ENCODE measurements around the gene NLRP11. TPM values are rescaled to one million over a fixed set of nuclear protein-coding genes. Genes with fewer than 3 reads are reported as not detected.
A peak's percentile ranks its signal among the peaks of the same experiment; 100 is the strongest.

NLRP11 gene
- under 1 TPM; 0.13 to 0.19 (median 0.15) TPM for polyA plus RNA-seq (ENCODE audit: insufficient read length in 3 of 3)

DNA sequence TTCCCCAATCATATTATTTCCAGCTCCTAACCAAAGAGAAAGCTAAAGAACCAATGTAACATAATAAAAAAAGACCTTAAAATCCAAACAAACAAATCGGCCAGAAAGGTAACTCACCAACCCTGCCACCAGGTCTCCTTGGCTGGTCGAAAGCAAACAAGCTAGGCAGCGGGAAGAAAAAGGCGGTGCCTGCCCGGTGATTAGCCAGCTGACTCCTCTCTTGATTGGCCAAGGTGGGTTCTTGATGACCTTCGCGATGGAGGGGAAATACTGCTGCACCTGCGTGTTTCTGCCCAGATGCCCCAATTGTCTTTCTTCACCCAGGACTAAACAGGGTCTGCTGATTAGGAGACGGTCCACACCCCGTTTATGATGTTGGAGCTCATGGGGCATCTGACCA, at the start of gene NLRP11:
TSS of gene NLRP11 (minus strand) at position 154 of the 400 bp plus-strand sequence. CDS start 13,825 bp downstream, outside the sequence.
- no peak for DNase-seq (ENCODE audit: low read depth in 3 of 3, low spot score in 2 of 3)

DNA sequence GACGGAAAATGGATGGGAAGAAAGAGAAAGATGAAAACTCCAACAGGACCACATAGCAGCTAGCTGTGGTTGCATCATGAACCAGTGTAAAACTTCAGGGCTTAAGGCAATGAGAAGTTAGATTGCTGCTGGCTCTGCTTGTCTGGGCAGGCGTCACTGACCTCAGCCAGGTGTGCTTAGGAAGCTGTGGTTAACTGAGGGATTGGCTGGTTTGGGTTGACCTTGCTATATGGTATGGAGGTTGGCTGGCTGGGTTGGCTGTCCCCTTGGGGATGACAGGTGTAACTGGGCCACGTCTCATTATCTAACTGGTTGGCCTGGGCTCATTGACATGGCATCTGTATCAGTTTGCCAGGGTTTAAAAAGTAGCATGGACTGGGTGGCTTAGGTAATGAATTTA, 45.4 kb upstream of the NLRP11 start:
- no peak for DNase-seq (ENCODE audit: low read depth in 3 of 3, low spot score in 2 of 3)

DNA sequence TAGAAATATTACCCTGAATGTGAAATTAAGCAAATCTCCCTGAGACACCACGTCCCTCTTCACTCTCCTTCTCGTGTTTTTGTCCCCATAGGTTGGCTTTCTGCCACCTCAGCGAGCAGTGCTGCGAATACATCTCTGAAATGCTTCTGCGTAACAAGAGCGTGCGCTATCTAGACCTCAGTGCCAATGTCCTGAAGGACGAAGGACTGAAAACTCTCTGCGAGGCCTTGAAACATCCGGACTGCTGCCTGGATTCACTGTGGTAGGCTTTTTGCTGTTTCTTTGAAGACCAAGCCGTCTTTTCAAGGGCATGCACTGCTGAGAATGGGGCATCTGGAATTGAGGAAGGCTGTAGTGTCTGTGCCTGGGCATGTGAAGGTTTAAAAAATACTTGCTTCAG, 38.9 kb upstream of the NLRP11 start:
- no peak for DNase-seq (ENCODE audit: low read depth in 3 of 3, low spot score in 2 of 3)

DNA sequence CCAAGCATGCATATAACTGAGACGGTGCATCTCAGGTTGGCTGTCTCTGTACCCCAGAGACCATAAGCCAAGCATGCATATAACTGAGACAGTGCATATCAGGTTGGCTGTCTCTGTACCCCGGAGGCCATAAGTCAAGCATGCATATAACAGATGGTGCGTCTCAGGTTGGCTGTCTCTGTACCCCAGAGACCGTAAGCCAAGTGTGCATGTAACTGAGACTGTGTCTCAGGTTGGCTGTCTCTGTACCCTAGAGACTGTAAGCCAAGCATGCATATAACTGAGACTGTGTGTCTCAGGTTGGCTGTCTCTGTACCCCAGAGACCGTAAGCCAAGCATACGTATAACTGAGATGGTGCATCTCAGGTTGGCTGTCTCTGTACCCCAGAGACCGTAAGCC, 35.3 kb upstream of the NLRP11 start:
- no peak for DNase-seq (ENCODE audit: low read depth in 3 of 3, low spot score in 2 of 3)

DNA sequence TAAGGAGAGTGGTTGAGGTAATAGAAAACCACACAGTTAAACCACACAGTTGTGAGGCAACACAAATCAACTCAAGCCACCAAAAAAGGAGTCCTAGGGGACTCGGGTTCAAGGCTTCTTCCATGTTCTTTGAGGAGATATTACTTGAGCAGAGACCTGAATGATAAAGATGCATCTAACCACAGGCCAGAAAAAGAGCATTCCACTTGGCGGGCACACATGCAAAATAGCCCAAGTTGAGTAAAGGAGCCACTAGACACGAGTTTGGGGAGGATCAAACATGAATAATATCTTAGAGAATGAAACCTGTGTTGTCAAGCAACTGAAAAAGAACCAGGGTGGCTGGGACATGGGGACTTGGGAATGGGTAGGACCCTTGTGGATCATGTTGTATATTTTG, 34.7 kb upstream of the NLRP11 start:
- no peak for DNase-seq (ENCODE audit: low read depth in 3 of 3, low spot score in 2 of 3)

DNA sequence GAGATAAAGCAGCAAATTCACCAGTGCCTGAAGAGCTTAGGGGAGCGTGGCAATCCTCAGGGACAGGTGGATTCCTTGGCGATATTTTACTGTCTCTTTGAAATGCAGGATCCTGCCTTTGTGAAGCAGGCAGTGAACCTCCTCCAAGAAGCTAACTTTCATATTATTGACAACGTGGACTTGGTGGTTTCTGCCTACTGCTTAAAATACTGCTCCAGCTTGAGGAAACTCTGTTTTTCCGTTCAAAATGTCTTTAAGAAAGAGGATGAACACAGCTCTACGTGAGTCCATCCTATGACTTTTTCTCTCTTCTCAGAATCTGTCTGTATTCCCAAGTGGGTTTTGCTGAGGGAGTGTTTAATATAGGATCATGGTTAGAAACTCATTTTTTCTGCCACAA, 27.2 kb upstream of the NLRP11 start:
- no peak for DNase-seq (ENCODE audit: low read depth in 3 of 3, low spot score in 2 of 3)

DNA sequence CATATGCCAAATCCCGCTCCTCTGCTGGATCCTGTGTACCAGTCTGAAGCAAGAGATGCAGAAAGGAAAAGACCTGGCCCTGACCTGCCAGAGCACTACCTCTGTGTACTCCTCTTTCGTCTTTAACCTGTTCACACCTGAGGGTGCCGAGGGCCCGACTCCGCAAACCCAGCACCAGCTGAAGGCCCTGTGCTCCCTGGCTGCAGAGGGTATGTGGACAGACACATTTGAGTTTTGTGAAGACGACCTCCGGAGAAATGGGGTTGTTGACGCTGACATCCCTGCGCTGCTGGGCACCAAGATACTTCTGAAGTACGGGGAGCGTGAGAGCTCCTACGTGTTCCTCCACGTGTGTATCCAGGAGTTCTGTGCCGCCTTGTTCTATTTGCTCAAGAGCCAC, 26.6 kb upstream of the NLRP11 start:
- DNase-seq (ENCODE audit: low read depth in 3 of 3, low spot score in 2 of 3) = no peak

DNA sequence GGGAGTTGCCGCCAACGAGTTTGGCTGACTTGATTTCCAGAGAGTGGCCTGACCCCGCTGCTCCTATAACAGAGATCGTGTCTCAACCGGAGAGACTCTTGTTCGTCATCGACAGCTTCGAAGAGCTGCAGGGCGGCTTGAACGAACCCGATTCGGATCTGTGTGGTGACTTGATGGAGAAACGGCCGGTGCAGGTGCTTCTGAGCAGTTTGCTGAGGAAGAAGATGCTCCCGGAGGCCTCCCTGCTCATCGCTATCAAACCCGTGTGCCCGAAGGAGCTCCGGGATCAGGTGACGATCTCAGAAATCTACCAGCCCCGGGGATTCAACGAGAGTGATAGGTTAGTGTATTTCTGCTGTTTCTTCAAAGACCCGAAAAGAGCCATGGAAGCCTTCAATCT, 26.2 kb upstream of the NLRP11 start:
- DNase-seq (ENCODE audit: low read depth in 3 of 3, low spot score in 2 of 3) = no peak

DNA sequence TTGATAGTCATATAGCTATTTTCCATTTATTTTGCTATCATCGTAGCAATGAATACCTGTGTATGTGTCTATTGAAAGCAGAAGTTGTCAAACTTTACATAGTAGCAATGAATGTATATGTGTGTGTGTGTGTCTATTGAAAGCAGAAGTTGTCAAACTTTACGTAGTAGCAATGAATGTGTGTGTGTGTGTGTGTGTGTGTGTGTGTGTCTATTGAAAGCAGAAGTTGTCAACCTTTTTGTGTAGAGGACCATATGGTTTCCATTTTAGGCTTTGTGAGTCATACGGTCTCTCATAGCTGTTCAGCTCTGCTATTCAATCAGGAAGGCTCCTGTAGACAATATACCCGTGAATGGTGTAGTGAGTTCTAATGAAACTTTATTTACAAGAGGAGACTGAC, 25.4 kb upstream of the NLRP11 start:
- DNase-seq (ENCODE audit: low read depth in 3 of 3, low spot score in 2 of 3) = no peak

DNA sequence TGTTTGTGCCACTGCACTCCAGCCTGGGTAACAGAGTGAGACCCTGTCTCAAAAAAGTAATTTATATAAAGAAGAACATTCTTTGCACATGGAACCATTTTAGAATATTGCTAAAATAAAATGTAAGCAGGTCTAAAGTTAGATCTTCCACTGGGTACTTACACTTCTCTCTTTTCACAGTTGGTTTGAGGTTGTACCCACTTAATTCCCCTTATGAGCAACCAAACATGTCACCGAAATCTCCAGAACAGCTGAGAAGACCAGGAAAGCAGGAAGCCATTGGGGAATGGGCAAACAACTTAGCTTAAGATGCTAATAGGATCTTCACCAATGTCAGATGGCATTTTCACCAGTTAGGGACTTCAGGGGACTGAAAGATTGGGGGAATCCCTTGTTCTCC, 23.4 kb upstream of the NLRP11 start:
- no peak for DNase-seq (ENCODE audit: low read depth in 3 of 3, low spot score in 2 of 3)

DNA sequence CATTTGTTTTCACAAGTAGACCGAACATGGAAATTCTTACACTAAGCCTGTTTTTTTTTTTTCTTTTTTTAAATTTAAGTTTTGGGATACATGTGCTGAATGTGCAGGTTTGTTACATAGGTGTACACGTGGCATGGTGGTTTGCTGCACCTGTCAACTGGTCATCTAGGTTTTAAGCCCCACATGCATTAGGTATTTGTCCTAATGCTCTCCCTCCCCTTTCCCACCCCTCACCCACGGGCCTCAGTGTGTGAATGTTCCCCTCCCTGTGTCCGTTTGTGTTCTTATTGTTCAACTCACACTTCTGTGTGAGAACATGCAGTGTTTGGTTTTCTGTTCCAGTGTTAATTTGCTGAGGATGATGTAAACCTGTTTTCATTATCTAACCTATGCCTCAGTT, 7.1 kb upstream of the NLRP11 start:
- no peak for DNase-seq (ENCODE audit: low read depth in 3 of 3, low spot score in 2 of 3)

DNA sequence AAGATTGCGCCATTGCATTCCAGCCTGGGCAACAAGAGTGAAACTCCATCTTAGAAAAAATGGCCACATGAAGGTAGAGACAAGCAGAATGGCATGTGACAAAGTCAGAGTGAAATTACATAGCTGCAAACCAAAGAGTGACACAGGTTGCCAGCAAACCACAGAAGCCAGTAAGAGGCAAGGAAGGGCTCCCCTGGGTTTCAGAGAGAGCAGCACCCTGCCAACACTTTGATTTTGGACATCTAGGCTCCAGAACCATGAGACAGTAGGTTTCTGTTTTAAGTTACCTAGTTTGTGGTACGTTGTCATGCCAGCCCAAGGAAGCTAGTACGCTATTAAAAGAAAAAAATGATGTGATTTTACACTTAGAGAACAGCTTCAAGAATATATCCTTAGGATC, 6.5 kb upstream of the NLRP11 start:
- no peak for DNase-seq (ENCODE audit: low read depth in 3 of 3, low spot score in 2 of 3)

DNA sequence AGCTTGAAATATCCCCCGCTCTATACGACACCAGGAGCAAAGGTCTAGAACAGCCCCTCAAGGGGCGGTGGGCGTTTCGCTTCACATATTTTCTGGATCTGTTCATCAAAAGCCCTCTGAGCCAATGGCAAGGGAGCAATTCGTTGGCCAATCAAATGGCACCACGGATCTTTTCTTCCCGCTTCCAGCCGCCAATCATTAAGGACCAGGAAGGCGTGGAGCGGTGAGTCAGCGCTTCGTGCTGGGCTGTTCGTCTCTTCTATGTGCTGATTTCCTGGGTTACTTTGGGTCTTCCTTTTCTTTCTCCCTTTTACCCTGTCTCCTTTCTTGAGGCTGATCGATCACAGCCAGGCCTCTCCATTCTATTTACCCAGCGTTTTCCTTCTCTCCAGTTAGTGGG, 4.5 kb upstream of the NLRP11 start, which contains the start of gene NLRP4:
TSS of gene NLRP4 (plus strand) at position 201 of the 400 bp plus-strand sequence. CDS start 15,541 bp downstream, outside the sequence.
- DNase-seq (ENCODE audit: low read depth in 3 of 3, low spot score in 2 of 3) = no peak

DNA sequence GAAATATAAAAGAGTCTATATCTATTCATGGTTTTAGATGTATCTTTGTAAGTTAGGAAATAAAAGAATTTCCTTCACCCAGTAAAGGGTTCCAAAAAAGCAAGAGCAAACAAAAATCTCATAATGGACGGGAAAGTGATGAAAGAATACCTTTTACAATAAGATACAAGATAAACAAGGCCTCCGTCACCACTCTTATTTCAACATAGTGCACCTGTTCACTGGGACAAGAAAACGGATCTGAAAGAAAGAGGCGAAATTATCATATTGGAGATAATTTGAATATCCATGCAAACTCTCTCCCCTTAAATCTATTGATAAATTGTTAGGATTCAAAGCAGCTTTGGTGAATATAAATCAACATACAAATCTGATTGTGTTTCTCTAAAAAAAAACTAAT, 877 bp upstream of the NLRP11 start:
- DNase-seq (ENCODE audit: low read depth in 3 of 3, low spot score in 2 of 3) = no peak

DNA sequence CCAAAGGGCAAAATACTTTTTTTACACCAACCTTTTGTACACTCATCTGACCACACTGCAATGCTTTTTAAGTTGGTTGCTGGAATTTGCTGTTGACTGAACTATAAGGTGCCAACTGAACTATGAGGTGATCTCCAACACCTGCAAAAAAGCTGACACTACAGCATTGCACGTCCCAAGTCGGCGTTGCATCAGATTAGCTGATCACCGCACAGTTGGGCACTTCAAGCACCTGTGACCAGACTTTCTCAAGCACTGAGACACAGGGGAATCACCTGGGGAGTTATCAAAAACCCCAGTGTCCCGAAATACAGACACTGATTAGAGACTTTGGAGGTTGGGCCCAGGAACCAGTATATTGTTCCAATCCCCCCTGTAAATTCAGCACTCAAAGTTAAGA, 1.1 kb downstream of the NLRP11 start:
- DNase-seq (ENCODE audit: low read depth in 3 of 3, low spot score in 2 of 3) = no peak

DNA sequence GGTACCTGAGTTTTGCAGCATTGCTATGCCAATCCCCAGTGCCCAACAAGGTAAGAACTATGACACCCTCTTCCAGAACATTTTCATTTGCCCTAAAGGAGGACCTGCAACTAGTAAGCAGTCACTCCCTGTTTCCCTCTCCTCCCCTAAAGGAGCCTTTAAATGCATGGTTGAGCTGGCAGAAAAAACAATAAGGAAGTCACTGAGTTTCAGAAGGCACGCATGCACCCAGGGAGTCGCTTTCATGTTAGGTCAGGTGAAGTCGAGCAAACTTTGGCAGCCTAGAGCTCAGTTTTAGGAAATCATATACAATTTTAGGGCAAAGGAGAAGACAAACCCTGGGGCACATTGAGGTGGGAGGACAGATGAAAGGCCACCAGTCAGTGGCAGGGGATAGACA, 11.8 kb downstream of the NLRP11 start:
- DNase-seq (ENCODE audit: low read depth in 3 of 3, low spot score in 2 of 3) = no peak

DNA sequence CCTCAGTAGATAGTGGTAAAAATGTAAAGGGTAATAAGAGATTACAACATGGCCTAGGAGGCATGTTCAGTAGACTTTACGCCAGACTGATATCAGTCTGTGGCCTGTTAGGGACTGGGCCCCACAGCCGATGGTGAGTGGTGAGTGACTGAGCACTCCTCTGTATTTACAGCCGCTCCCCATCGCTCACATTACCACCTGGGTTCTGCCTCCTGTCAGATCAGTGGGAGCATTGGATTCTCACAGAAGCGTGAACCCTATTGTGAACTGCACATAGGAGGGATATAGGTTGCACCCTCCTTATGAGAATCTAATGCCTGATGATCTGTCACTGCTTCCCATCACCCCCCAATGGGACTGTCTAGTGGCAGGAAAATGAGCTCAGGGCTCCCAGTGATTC, 17.9 kb downstream of the NLRP11 start:
- DNase-seq (ENCODE audit: low read depth in 3 of 3, low spot score in 2 of 3) = no peak

DNA sequence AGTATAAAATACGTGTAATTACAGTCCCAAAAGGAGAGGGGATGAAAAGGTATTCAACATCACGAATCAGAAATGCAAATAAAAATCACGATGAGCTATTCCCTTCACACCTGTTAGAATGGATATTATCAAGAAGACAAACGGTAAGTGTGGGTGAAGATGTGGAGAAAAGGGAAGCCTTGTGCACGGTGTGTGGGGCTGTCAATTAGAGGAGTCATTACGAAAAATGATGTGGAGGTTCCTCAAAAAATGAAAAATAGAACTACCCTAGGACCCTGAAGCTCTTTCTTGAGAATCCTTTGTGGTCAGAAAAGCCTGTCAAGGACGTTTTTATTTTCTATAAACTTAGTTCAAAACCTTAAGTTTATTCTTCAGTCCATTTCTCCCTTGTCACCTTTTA, 19.4 kb downstream of the NLRP11 start:
- DNase-seq (ENCODE audit: low read depth in 3 of 3, low spot score in 2 of 3) = no peak

DNA sequence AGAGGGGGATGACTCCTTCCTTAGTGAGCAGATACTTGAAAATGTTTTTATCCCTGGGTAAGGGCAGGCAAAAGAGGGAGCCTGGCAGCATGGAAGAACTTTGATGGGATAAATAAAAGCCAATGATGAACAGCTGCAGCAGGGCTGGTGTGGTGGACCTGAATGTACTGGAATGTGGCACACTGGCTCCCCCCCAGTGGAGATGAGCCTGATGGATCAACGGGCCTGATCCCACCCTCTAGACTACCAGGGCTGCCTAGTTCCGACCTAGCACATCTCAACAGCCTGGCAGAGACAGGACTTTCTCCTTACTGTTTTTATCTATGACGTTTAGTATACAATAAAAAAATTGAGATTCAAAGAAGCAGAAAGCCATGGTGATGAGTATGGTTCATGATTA, 20.5 kb downstream of the NLRP11 start:
- DNase-seq (ENCODE audit: low read depth in 3 of 3, low spot score in 2 of 3) = no peak

DNA sequence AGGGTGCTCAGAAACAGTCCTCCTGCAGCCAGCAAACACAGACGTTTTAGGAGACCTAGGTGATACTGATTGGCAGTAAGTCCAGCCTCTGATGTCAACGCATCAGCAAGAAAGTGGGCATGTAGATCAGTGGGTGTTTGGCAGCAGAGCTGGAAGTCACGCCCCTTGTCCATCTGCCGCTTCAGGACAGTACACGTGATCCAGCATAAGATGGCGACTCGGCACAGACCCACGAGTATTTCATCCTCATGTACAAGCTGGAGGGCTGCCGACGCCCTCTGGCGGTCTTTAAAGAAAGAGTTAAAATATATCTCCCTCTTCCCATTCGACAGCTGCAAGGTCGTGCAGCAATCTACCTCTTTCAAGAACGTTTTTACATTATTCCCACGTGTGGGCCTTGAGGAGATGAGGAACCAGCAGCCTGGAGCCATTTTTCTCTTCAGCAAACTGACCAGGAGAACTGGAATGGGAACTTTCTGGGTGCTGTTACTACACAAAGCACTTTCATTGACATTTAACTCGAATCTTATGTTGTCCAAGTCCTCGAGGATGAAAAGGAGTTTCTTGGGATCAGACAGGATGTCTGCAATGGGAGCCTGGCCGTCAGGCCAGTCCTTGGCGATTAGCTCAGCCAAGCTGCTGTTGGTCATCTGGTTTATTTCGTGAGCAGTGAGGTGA, 22.3 kb downstream of the NLRP11 start:
- DNase-seq (ENCODE audit: low read depth in 3 of 3, low spot score in 2 of 3) = peak in 2 of 3 donors; percentile 1 to 4

DNA sequence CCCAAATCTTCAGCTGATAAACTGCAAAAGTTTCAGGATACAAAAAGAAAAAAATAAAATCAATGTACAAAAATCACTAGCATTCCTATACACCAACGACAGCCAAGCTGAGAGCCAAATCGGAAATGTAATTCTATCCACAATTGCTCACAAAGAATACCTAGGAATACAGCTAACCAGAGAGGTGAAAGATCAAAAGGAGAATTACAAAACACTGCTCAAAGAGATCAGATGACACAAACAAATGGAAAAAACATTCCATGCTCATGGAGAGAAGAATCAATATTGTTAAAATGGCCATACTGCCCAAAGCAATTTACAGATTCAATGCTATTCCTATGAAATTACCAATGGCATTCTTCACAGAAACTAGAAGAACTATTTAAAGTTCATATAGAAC, 29.5 kb downstream of the NLRP11 start:
- no peak for DNase-seq (ENCODE audit: low read depth in 3 of 3, low spot score in 2 of 3)

DNA sequence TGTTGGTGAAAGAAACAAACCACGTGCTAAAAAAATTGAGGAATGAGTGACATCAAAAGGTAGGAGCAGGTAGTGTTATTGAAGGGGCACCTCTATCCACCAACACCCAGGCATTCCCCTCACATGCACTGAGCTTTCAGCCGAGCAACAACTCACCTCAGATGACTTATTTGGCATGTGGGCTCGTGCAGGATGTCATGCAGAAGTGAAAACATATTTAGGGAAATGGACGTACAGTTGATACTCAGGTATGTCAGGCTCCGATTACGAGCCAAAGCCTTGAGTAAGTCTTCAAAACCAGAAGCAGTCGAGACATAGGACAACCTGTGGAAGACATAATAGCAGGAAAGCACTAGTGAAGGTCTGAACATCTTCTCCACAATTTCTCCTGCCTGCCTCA, 30.4 kb downstream of the NLRP11 start:
- DNase-seq (ENCODE audit: low read depth in 3 of 3, low spot score in 2 of 3) = no peak

DNA sequence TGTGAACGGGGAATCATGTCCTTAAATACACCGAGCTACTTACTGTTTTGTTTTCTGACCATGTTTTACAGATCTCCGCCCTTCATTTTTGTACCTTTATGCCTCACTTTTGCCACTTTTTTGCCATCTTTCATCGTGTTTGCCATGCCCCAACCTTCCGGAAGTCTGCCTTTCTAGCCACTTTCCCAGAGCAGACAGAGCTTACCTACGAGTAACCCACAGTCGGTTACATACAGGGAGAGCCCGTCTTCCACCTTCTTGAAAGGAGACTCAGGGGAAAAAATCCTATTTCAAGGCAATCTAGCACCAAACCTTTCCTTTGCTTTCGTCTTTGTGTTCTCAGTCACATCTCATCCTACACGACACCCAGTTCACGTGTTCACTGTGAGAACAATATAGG, 36.8 kb downstream of the NLRP11 start:
- no peak for DNase-seq (ENCODE audit: low read depth in 3 of 3, low spot score in 2 of 3)
